K562 (cell line): Measurements from ENCODE around the gene BAG1.

Source experiments
- CTCF ChIP-seq, 3 experiments: IDR thresholded peaks in 2 of 3; conservative IDR thresholded peaks in 1 of 3; 2 replicates each; pipeline ENCODE4 v1.5.1; 2011 to 2012; ENCODE audit warnings: low read length in 3 of 3, mild to moderate bottlenecking in 3 of 3, control low read depth in 2 of 3, improper control_type of control experiment in 1 of 3, inconsistent platforms in 1 of 3, low read depth in 1 of 3, mixed read lengths in 1 of 3, moderate library complexity in 1 of 3; ENCODE audit not compliant: insufficient read depth in 2 of 3
- HNRNPLL ChIP-seq: fragments of 200-400 bp; formaldehyde crosslinking; IDR thresholded peaks from 2 replicates; pipeline ENCODE4 v1.6.1; 2017; ENCODE audit warnings: low read length, low read depth, mild to moderate bottlenecking; ENCODE audit not compliant: poor library complexity, severe bottlenecking
- KAT7 ChIP-seq: sonication (generic); formaldehyde crosslinking; IDR thresholded peaks from 2 replicates; pipeline ENCODE4 v1.8.0; 2022; ENCODE audit warnings: missing genetic modification reagents, mild to moderate bottlenecking, borderline replicate concordance
- RBM25 ChIP-seq: fragments of 200-400 bp; formaldehyde crosslinking; IDR thresholded peaks from 2 replicates; pipeline ENCODE4 v1.6.1; 2018; ENCODE audit warnings: low read length, low read depth, moderate library complexity; ENCODE audit not compliant: severe bottlenecking
- RUNX1 ChIP-seq: sonication (generic); IDR thresholded peaks from 2 replicates; pipeline ENCODE4 v1.6.1; 2016; ENCODE audit warnings: antibody characterized with exemption, low read depth
- SMARCA5 ChIP-seq: fragments of 450-650 bp; IDR thresholded peaks from 2 replicates; pipeline ENCODE4 v1.6.1; 2016
- ZZZ3 ChIP-seq: fragments of 450-650 bp; IDR thresholded peaks from 2 replicates; pipeline ENCODE4 v1.6.1; 2016; ENCODE audit warnings: antibody characterized with exemption, mild to moderate bottlenecking, moderate library complexity
- TF ChIP-seq, protein P1 (sequence below): fragments of 250-450 bp; sonication (Bioruptor Pico); IDR thresholded peaks from 2 replicates; pipeline ENCODE4 v1.5.0; 2021; ENCODE audit warnings: mild to moderate bottlenecking, borderline replicate concordance
- TF ChIP-seq, protein P2 (sequence below): fragments of 450-650 bp; IDR thresholded peaks from 2 replicates; pipeline ENCODE4 v1.6.1; 2018; ENCODE audit warnings: mild to moderate bottlenecking, low read depth; ENCODE audit not compliant: partially characterized antibody

DNA sequence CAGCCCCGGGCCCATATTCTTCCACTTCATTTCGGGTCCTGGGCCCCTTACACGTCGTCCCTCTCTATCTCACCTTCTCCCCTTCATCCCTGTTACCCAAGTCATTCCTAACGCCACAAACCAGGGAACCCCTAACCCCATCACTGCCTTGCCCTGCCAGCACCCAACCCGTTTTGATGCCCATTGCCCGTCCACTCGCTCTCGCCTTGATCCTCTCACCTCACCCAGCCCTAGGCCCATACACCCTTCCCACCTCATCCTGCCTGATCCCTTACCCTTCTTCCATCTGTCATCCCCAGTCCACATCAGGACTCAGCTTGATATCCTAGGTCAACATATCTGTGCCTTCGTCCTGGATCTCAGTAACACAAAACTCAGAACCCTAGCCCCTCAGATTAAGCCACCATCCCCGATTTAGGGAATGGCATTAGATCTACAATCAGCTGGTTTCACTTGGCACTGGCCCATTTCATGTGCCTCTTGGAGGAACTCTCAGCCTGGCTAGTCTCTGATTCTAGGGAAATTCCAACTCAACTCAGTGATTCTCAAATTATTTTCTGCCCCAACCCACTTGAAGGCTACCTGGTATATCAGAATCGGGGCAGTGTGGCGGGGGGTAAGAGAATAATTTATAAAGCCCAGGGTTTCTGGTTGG is 830 bp upstream of the BAG1 start:
- TF ChIP-seq RUNX1 (no peak), SMARCA5 (no peak), ZZZ3 (no peak), RBM25 (no peak), KAT7 (no peak), CTCF (IDR thresholded peaks at IDR 0.05 in 2 of 3, conservative IDR thresholded peaks at IDR 0.05 in 1 of 3; ENCODE audit: insufficient read depth in 2 of 3, low read depth in 1 of 3, low read length in 3 of 3) (no peak), HNRNPLL (no peak)
- TF ChIP-seq, protein P1, sequence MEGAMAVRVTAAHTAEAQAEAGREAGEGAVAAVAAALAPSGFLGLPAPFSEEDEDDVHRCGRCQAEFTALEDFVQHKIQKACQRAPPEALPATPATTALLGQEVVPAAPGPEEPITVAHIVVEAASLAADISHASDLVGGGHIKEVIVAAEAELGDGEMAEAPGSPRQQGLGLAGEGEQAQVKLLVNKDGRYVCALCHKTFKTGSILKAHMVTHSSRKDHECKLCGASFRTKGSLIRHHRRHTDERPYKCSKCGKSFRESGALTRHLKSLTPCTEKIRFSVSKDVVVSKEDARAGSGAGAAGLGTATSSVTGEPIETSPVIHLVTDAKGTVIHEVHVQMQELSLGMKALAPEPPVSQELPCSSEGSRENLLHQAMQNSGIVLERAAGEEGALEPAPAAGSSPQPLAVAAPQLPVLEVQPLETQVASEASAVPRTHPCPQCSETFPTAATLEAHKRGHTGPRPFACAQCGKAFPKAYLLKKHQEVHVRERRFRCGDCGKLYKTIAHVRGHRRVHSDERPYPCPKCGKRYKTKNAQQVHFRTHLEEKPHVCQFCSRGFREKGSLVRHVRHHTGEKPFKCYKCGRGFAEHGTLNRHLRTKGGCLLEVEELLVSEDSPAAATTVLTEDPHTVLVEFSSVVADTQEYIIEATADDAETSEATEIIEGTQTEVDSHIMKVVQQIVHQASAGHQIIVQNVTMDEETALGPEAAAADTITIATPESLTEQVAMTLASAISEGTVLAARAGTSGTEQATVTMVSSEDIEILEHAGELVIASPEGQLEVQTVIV (CRISPR knock-in tag): no peak
- TF ChIP-seq, protein P2, sequence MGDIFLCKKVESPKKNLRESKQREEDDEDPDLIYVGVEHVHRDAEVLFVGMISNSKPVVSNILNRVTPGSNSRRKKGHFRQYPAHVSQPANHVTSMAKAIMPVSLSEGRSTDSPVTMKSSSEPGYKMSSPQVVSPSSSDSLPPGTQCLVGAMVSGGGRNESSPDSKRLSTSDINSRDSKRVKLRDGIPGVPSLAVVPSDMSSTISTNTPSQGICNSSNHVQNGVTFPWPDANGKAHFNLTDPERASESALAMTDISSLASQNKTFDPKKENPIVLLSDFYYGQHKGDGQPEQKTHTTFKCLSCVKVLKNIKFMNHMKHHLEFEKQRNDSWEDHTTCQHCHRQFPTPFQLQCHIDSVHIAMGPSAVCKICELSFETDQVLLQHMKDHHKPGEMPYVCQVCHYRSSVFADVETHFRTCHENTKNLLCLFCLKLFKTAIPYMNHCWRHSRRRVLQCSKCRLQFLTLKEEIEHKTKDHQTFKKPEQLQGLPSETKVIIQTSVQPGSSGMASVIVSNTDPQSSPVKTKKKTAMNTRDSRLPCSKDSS: no peak
